Psoas muscle (tissue), 8 donors: ENCODE results near the gene MED13L. TPM values are rescaled to one million over a fixed set of nuclear protein-coding genes. Genes with fewer than 3 reads are reported as not detected.

Experiments
- ATAC-seq, 4 donors: fragments of 200-7000 bp; cut with Tn5 transposase; one replicate each; pipeline ENCODE4 v1.9.1; 2020; ENCODE audit warnings: moderate library complexity in 3 of 4, mild to moderate bottlenecking in 2 of 4
- DNase-seq, 2 donors: peaks; one replicate each; pipeline ENCODE4 v3.0.0-alpha.2; 2020
- H3K27ac ChIP-seq: fragments of 200-600 bp; one replicate; pipeline ENCODE4 v1.8.0; 2022
- H3K27me3 ChIP-seq, 3 donors: fragments of 200-600 bp in 1 of 3; one replicate each; pipeline versions ENCODE4 v1.6.1 to v1.8.0; 2013 to 2022; ENCODE audit warnings: low read length in 2 of 3, mild to moderate bottlenecking in 2 of 3, moderate library complexity in 1 of 3; ENCODE audit not compliant: insufficient read depth in 3 of 3
- H3K36me3 ChIP-seq, 2 donors: fragments of 200-600 bp in 1 of 2; one replicate each; pipeline versions ENCODE4 v1.6.1 to v1.8.0; 2013 to 2022; ENCODE audit warnings: low read depth in 1 of 2, mild to moderate bottlenecking in 1 of 2, moderate library complexity in 1 of 2; ENCODE audit not compliant: insufficient read depth in 1 of 2
- H3K4me1 ChIP-seq: fragments of 200-600 bp; one replicate; pipeline ENCODE4 v1.8.0; 2022
- H3K4me3 ChIP-seq: fragments of 200-600 bp; one replicate; pipeline ENCODE4 v1.8.0; 2022; ENCODE audit warnings: mild to moderate bottlenecking
- H3K9me3 ChIP-seq: fragments of 200-600 bp; one replicate; pipeline ENCODE4 v1.8.0; 2022
- WGBS, 3 donors: extraction: QIAGEN DNeasy Blood & Tissue Kit; methylation state at CpG; one replicate each; pipeline versions ENCODE4 v1.1.6 to v1.1.7; 2013; 5-methylcytosine and 5-hydroxymethylcytosine counted together
- intact Hi-C, 2 donors: fragments of 100-400 bp; cut with DNase I; formaldehyde crosslinking; loops; one replicate each; pipeline versions ENCODE4 v1.11.0 to v1.14.2; 2022
- polyA plus RNA-seq, 3 donors: library from polyadenylated mRNA; stranded (reverse); fragments of 200-250 nt; gene quantifications; one replicate each; pipeline ENCODE4 v1.2.3, GENCODE V29; 2013
- total RNA-seq, 4 donors: library from RNA; stranded (reverse); fragmentation: NEBNext Ultra II Directional in 2 of 4; extraction: Animal tissue kit (Norgen Biotek cat#: 25700) in 2 of 4; gene quantifications; one replicate each; pipeline versions ENCODE4 v1.2.1 to v1.2.4, GENCODE V29; 2021 to 2023
- TF ChIP-seq, protein P1 (sequence below): fragments of 200-600 bp; IDR thresholded peaks from one replicate; pipeline ENCODE4 v1.8.0; 2022; ENCODE audit warnings: antibody characterized with exemption
- donor health status: healthy with polysubstance abuse.
- donor health status: DM: no; HTN: no; CAD: no; lungs with moderate emphysema.
- donor health status: Bipolar disorder and iron deficiency.
- donor health status: healthy.
- donor health status: DM: yes; HTN: yes; CAD: no.
- donor health status: DM: no; HTN: no; CAD: no.
- donor health status: DM: no; HTN: no; CAD: no.
- donor health status: DM: yes; HTN: yes; CAD: no.

The MED13L gene
- total and polyA plus RNA-seq, 7 donors = 8.9 to 90.5 (median 72.5) TPM

DNA sequence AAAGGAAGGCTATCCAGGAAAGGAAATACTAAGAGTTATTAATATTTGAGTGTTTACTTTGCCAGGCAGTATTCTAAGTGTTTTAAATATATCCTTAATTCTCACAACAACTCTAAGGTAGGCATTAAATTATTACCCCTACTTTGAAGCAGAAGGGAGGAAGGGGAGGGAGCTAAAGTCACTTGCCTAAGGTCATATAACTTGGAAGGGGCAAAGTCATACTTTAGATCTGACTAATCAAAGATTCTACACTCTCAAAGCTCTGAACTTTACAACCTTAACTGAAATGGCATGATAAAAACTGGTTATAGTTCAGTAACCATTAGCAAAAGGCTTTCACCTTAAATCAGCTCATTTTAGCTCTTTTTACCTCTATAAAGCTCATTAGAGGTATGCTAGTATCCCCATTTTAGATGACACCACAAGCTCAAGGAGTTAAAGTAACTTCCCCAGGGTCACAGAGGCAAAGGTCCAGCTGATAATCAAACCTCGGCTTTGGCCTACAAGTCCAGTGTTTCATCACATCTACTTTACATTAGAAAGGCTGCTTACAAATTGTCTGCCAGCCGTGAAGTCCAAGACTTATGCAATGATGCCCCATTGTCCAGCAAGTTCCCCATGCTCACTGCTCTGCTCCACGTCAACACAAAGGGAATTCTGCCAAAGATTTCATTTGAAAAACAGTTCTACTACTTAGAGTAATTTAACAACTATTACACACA is 223.9 kb downstream of the MED13L start:
- Histone ChIP-seq H3K9me3 (no peaks in the 10 kb centered on the region), H3K4me1 (peaks cover 57% of the 10 kb centered on the region), H3K27ac (no peak overlapping the region), H3K27me3 (no peaks in the 10 kb centered on the region), H3K4me3 (no peak overlapping the region), H3K36me3 (no peaks in the 10 kb centered on the region)
- TF ChIP-seq, protein P1, sequence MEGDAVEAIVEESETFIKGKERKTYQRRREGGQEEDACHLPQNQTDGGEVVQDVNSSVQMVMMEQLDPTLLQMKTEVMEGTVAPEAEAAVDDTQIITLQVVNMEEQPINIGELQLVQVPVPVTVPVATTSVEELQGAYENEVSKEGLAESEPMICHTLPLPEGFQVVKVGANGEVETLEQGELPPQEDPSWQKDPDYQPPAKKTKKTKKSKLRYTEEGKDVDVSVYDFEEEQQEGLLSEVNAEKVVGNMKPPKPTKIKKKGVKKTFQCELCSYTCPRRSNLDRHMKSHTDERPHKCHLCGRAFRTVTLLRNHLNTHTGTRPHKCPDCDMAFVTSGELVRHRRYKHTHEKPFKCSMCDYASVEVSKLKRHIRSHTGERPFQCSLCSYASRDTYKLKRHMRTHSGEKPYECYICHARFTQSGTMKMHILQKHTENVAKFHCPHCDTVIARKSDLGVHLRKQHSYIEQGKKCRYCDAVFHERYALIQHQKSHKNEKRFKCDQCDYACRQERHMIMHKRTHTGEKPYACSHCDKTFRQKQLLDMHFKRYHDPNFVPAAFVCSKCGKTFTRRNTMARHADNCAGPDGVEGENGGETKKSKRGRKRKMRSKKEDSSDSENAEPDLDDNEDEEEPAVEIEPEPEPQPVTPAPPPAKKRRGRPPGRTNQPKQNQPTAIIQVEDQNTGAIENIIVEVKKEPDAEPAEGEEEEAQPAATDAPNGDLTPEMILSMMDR = no peak
- ATAC-seq (peak; percentile 27 to 63 (median 60)), DNase-seq (peak in 1 of 2 donors; percentile 32)
- intact Hi-C loops = no loop called here
- 12% methylated on average over 3 of the region's 3 CpGs for WGBS, 3 donors

DNA sequence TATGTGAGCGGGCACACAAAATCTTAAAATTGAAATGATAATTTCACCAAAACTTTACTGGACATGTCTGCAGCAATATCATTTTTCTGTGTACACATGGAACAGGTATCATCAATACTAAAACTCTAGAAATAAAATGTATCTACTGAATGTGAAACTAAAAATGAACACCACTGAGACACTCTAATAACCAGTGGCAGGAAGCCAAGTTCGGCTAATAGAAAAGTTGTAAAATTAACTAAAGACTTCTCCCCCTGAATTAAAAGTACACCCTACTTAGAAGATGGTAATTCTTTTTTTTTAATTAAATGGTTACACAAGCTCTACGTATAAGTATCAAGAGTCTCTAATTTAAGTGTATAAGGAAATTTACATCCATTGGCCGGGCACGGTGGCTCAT is 227.2 kb downstream of the MED13L start:
- 40 to 65% (median 44%) methylated on average over 5 of the region's 5 CpGs for WGBS, 3 donors
- peak overlapping the region; percentile 72 for H3K27ac ChIP-seq
- ATAC-seq (no peak), DNase-seq (no peak)
- intact Hi-C loops = no loop called here
- H3K4me3 ChIP-seq = no peak overlapping the region
- no peaks in the 10 kb centered on the region for H3K27me3 ChIP-seq
- H3K9me3 ChIP-seq = no peaks in the 10 kb centered on the region
- H3K36me3 ChIP-seq = no peaks in the 10 kb centered on the region
- H3K4me1 ChIP-seq = peaks cover 69% of the 10 kb centered on the region
- TF ChIP-seq, protein P1 = no peak

DNA sequence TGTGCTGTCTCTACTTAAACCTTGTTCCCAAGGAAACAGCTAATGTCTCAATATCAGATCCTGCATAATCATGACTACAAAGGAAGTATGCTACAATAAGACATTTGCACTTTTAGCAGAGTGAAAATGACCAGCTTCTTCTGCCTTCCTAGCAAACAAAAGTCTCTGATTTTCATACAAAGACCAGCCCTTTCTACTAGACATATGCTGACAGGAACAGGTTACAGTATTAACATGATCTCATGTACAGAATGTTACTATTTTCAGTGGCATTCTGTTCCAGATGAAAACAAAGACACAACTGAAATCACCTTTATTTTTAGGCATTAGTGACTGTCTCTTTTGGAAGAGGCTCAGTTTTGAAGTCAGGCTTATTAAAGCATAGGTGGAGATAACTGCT is 228.6 kb downstream of the MED13L start:
- peak; percentile 79 to 90 (median 88) for ATAC-seq
- Histone ChIP-seq H3K4me1 (peaks cover 80% of the 10 kb centered on the region), H3K27me3 (no peaks in the 10 kb centered on the region), H3K9me3 (no peaks in the 10 kb centered on the region), H3K36me3 (no peaks in the 10 kb centered on the region), H3K4me3 (no peak overlapping the region), H3K27ac (peak overlapping the region; percentile 72)
- intact Hi-C loops = no loop called here
- DNase-seq = no peak
- TF ChIP-seq, protein P1 = no peak

DNA sequence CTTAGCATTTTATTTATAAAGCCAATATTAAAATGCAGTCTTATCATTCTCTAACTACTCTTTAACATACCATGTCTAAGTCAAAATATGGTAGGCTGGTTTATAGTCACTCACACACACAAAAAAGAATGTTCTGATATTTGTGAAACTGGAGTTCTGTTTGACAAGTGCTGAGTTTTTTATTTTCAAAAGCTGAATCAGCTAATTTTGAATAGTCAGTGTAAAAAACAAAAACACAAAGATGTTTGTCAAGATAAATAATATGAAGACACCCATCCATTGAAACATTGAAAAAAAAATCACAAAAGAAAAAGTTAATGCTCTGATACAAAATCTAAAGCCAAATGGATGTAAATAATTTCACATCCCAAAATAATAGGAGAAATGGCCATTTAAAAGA is 231.5 kb downstream of the MED13L start:
- ATAC-seq (no peak), DNase-seq (no peak)
- peaks cover 76% of the 10 kb centered on the region for H3K4me1 ChIP-seq
- no peaks in the 10 kb centered on the region for H3K36me3 ChIP-seq
- TF ChIP-seq, protein P1 = no peak
- no peak overlapping the region for H3K27ac ChIP-seq
- H3K27me3 ChIP-seq = no peaks in the 10 kb centered on the region
- H3K9me3 ChIP-seq = no peaks in the 10 kb centered on the region
- intact Hi-C loops = no loop called here
- H3K4me3 ChIP-seq = no peak overlapping the region

DNA sequence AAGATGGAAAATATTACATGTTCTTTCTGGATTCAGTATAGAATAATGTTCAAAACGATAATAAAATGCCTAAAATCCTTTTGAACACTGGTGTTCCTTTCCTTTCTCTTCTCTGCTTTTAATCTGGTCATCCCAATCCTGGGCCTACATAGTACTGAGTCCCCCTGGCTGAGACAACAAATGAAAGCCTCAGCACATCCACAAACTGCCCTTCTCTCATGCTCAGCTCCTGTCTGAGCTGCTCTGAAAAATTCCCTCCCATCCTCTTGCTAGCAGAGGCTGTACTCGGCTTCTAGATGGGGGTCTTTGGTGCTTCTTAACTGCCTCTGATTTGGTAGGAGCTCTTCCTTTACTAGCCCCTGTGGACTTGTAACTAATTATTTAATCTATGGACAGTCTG is 232.3 kb downstream of the MED13L start:
- intact Hi-C loops = no loop called here
- Histone ChIP-seq H3K9me3 (no peaks in the 10 kb centered on the region), H3K4me1 (peaks cover 67% of the 10 kb centered on the region), H3K27ac (no peak overlapping the region), H3K27me3 (no peaks in the 10 kb centered on the region), H3K4me3 (no peak overlapping the region), H3K36me3 (no peaks in the 10 kb centered on the region)
- ATAC-seq (no peak), DNase-seq (no peak)
- TF ChIP-seq, protein P1 = no peak
- WGBS, 3 donors = 83 to 95% (median 95%) methylated on average over 2 of the region's 2 CpGs
